IPS-15b (cell line): ENCODE measurements around the gene MITF.

Source experiments
- H3K27me3 ChIP-seq: one replicate; pipeline ENCODE4 v1.6.1; 2013; ENCODE audit warnings: low read length; ENCODE audit not compliant: control insufficient read depth, insufficient read depth
- H3K36me3 ChIP-seq: one replicate; pipeline ENCODE4 v1.6.1; 2013; ENCODE audit warnings: low read length; ENCODE audit not compliant: control insufficient read depth, insufficient read depth
- H3K4me1 ChIP-seq: one replicate; pipeline ENCODE4 v1.6.1; 2013; ENCODE audit warnings: mild to moderate bottlenecking, low read length; ENCODE audit not compliant: control insufficient read depth, insufficient read depth
- H3K4me3 ChIP-seq: one replicate; pipeline ENCODE4 v1.5.1; 2013; ENCODE audit warnings: low read depth, low read length
- H3K9ac ChIP-seq: one replicate; pipeline ENCODE4 v1.6.1; 2013; ENCODE audit warnings: low read depth, mild to moderate bottlenecking, low read length
- H3K9me3 ChIP-seq: one replicate; pipeline ENCODE4 v1.6.1; 2013; ENCODE audit warnings: mild to moderate bottlenecking, low read length; ENCODE audit not compliant: control insufficient read depth, insufficient read depth

Gene MITF

DNA sequence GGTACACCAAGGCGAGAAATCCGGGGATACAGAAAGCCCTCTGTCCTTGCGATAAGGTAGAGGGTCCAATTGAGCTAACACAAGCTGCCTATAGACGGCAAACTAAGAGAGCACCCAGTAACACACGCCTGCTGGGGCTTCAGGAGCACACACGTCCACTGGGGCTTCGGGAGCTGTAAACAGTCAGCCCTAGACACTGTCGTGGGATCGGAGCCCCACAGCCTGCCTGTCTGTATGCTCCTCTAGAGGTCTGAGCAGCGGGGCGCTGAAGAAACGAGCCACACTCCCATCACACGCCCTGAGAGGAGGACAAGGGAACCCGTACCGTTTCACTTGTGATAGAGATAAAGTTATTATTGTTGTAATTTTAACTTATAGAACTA, 260.8 kb downstream of the MITF start:
- Histone ChIP-seq H3K4me3 (no peak overlapping the region), H3K36me3 (no peaks in the 10 kb centered on the region), H3K9me3 (no peaks in the 10 kb centered on the region), H3K27me3 (no peaks in the 10 kb centered on the region), H3K4me1 (no peaks in the 10 kb centered on the region), H3K9ac (no peak overlapping the region)

DNA sequence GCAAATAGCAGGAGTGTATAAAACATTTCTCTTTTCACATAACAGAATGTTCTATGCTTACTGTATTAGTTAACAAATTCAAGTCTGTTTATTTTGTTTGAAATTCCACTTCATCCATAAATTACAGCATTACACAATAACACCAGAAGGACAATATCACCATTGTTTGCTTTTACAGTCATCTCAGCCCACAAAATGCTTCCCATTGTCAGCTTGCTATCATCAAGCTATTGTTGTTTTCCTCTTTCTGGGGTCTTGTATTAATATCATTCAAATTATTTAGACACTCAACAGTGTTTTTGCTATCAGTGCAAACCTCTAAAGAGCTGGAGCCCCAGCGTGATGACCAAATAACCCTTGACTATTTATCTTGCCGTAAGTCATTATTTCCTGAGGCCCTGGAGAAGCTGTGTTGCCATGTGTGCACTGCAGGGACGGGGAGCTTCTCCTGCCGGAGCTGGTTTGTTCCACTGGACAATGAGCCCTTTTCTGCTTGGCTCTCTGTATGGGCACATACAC, 261.4 kb downstream of the MITF start:
- Histone ChIP-seq H3K27me3 (no peaks in the 10 kb centered on the region), H3K9ac (no peak overlapping the region), H3K4me3 (no peak overlapping the region), H3K9me3 (no peaks in the 10 kb centered on the region), H3K36me3 (no peaks in the 10 kb centered on the region), H3K4me1 (no peaks in the 10 kb centered on the region)

DNA sequence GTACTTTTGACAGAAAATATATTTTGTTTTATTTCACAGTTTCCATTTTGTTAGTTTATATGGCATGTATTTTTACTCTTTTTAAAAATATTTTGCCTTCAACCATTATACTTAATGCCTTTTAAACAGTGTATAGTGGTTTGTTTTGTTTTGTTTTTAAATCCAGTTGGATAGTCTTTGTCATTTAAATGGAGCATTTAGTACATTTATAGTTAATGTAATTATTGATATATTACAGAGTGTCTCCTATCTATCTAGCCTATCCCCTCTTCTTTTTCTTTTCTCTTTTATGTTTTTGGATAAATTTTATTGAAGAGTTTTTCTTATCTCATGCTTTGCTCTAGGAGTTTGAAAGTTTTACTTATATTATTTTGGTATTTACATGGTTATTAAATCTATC, 263.9 kb downstream of the MITF start:
- no peak overlapping the region for H3K4me3 ChIP-seq
- H3K9me3 ChIP-seq: no peaks in the 10 kb centered on the region
- H3K27me3 ChIP-seq: no peaks in the 10 kb centered on the region
- no peak overlapping the region for H3K9ac ChIP-seq
- H3K4me1 ChIP-seq: no peaks in the 10 kb centered on the region
- no peaks in the 10 kb centered on the region for H3K36me3 ChIP-seq

DNA sequence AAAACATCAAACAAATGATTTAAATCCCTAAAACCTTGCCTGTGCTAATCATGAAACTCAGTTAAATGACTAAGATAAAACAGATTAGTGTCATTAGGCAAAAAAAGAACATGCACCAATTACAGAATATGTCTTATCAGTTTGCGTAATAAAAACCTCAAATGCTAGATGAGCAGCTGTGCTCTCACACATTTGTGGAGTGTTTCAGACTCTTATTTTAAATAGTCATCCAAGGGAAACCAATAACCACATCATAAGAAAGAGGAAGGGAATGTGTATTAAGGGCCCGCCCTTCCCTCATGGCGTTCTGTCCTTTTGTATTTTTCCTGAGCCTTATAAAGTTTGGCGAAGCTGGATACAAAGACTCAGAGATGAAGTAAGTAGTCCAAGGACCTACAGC, 266.8 kb downstream of the MITF start:
- H3K27me3 ChIP-seq: no peaks in the 10 kb centered on the region
- no peaks in the 10 kb centered on the region for H3K9me3 ChIP-seq
- no peaks in the 10 kb centered on the region for H3K4me1 ChIP-seq
- H3K4me3 ChIP-seq: no peak overlapping the region
- H3K9ac ChIP-seq: no peak overlapping the region
- no peaks in the 10 kb centered on the region for H3K36me3 ChIP-seq

DNA sequence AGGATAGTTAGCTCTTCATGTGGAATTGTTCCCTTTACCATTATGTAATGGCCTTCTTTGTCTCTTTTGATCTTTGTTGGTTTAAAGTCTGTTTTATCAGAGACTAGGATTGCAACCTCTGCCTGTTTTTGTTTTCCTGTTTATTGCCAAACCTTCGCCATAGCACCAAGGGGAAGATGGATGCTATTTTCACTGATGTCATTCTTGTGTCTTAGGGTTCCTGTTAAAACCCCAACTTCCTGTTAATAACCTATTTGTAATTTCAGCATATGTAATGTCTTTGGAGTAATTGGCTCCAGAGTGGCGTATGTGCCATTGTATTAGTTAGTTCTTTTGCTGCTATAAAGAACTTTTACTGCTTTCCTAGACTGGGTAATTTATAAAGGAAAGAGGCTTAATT, 271.1 kb downstream of the MITF start:
- Histone ChIP-seq H3K4me1 (no peaks in the 10 kb centered on the region), H3K9me3 (no peaks in the 10 kb centered on the region), H3K36me3 (no peaks in the 10 kb centered on the region), H3K9ac (no peak overlapping the region), H3K27me3 (no peaks in the 10 kb centered on the region), H3K4me3 (no peak overlapping the region)

DNA sequence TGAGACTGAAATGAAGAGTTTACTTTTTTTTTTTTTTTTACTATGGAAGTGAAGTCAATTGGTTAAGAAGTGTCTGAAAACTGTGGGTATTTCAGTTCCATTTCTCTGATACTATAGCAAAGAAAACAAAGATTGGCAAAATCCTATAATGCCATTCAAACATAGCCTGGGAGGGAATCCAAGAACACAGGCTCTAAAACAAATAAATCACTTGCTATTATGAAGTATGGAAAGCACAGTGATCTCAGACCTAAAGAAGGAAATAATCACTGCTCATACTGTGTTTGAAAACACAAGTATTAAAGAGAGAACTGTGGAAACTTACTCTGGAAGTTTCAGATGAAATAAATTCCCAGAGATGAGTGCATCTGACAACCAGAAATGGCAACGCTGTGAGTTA, 272.3 kb downstream of the MITF start:
- H3K36me3 ChIP-seq: no peaks in the 10 kb centered on the region

More for the DNA sequence above, 272.3 kb downstream of the MITF start:
- Histone ChIP-seq H3K4me3 (no peak overlapping the region), H3K9ac (no peak overlapping the region), H3K9me3 (no peaks in the 10 kb centered on the region), H3K27me3 (no peaks in the 10 kb centered on the region), H3K4me1 (no peaks in the 10 kb centered on the region)
